ENCODE results near the gene HTR3A.
"Not testable (repeated sequence)": the region's sequence is repeated elsewhere in the genome, so short reads cannot be mapped to it uniquely, and the experiment has no call there.

Gene HTR3A

GRCh38 chr11:113937918-113938317, 37.0 kb upstream of the HTR3A start:
- Histone ChIP-seq H3K4me3 (ENCODE audit: low read depth, low read length, poor library complexity, severe bottlenecking) (no peak overlapping the region), H3K9me3 (ENCODE audit: low read length) (no peaks in the 10 kb centered on the region), H3K9me2 (ENCODE audit: low read depth, low read length) (no peaks in the 10 kb centered on the region), H3K27ac (ENCODE audit: low read depth, low read length, poor library complexity, severe bottlenecking) (no peak overlapping the region), H3K36me3 (ENCODE audit: insufficient read depth, low read length) (no peaks in the 10 kb centered on the region), H3F3A (ENCODE audit: insufficient read depth, low read length) (no peaks in the 10 kb centered on the region), H2AFZ (ENCODE audit: low read length) (no peak overlapping the region), H4K20me1 (ENCODE audit: insufficient read depth, low read length) (no peaks in the 10 kb centered on the region), H3K9ac (ENCODE audit: low read length) (no peak overlapping the region), H3K4me2 (ENCODE audit: low read length) (no peak overlapping the region), H3K27me3 (ENCODE audit: insufficient read depth, low read length) (no peaks in the 10 kb centered on the region), H3K4me1 (ENCODE audit: insufficient read depth, low read length, severe bottlenecking) (no peaks in the 10 kb centered on the region), H3K79me2 (ENCODE audit: insufficient read depth, low read length) (no peaks in the 10 kb centered on the region)
- TF ChIP-seq, protein P1, sequence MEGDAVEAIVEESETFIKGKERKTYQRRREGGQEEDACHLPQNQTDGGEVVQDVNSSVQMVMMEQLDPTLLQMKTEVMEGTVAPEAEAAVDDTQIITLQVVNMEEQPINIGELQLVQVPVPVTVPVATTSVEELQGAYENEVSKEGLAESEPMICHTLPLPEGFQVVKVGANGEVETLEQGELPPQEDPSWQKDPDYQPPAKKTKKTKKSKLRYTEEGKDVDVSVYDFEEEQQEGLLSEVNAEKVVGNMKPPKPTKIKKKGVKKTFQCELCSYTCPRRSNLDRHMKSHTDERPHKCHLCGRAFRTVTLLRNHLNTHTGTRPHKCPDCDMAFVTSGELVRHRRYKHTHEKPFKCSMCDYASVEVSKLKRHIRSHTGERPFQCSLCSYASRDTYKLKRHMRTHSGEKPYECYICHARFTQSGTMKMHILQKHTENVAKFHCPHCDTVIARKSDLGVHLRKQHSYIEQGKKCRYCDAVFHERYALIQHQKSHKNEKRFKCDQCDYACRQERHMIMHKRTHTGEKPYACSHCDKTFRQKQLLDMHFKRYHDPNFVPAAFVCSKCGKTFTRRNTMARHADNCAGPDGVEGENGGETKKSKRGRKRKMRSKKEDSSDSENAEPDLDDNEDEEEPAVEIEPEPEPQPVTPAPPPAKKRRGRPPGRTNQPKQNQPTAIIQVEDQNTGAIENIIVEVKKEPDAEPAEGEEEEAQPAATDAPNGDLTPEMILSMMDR (IDR thresholded peaks at IDR 0.05; ENCODE audit: low read length), result no peak
- no peak for TF ChIP-seq EZH2 (IDR thresholded peaks at IDR 0.05; ENCODE audit: borderline replicate concordance, low read length)

GRCh38 chr11:113942256-113942655, 32.7 kb upstream of the HTR3A start:
- Histone ChIP-seq H3K27ac (ENCODE audit: low read depth, low read length, poor library complexity, severe bottlenecking) (no peak overlapping the region), H3K9me3 (ENCODE audit: low read length) (no peaks in the 10 kb centered on the region), H2AFZ (ENCODE audit: low read length) (no peak overlapping the region), H3K79me2 (ENCODE audit: insufficient read depth, low read length) (no peaks in the 10 kb centered on the region), H3K4me1 (ENCODE audit: insufficient read depth, low read length, severe bottlenecking) (no peaks in the 10 kb centered on the region), H3K4me2 (ENCODE audit: low read length) (no peak overlapping the region), H3K27me3 (ENCODE audit: insufficient read depth, low read length) (no peaks in the 10 kb centered on the region), H3K9me2 (ENCODE audit: low read depth, low read length) (no peaks in the 10 kb centered on the region), H4K20me1 (ENCODE audit: insufficient read depth, low read length) (no peaks in the 10 kb centered on the region), H3K4me3 (ENCODE audit: low read depth, low read length, poor library complexity, severe bottlenecking) (no peak overlapping the region), H3K9ac (ENCODE audit: low read length) (no peak overlapping the region), H3K36me3 (ENCODE audit: insufficient read depth, low read length) (no peaks in the 10 kb centered on the region), H3F3A (ENCODE audit: insufficient read depth, low read length) (no peaks in the 10 kb centered on the region)
- TF ChIP-seq, protein P1 (IDR thresholded peaks at IDR 0.05; ENCODE audit: low read length), result no peak
- no peak for TF ChIP-seq EZH2 (IDR thresholded peaks at IDR 0.05; ENCODE audit: borderline replicate concordance, low read length)

DNA sequence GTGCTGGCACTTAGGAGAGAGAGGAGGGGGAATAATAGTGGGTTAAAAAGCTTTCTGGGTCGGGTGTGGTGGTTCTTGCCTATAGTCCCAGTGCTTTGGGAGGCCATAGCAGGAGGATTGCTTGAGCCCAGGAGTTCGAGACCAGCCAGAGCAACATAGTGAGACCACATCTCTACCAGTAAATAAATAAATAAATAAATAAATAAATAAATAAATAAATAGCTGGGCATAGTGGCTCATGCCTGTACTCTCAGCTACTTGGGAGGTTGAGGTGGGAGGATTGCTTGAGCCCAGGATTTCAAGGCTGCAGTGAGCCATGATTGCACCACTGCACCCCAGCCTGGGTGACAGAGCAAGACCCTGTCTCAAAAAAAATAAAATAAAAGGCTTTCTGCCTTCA, 28.7 kb upstream of the HTR3A start:
- not testable (repeated sequence) for H3K36me3 ChIP-seq (ENCODE audit: insufficient read depth, low read length); H2AFZ ChIP-seq (ENCODE audit: low read length); H3F3A ChIP-seq (ENCODE audit: insufficient read depth, low read length); H3K4me1 ChIP-seq (ENCODE audit: insufficient read depth, low read length, severe bottlenecking); H3K9me2 ChIP-seq (ENCODE audit: low read depth, low read length); H3K9ac ChIP-seq (ENCODE audit: low read length); H3K79me2 ChIP-seq (ENCODE audit: insufficient read depth, low read length); H3K9me3 ChIP-seq (ENCODE audit: low read length); H4K20me1 ChIP-seq (ENCODE audit: insufficient read depth, low read length); H3K4me2 ChIP-seq (ENCODE audit: low read length); H3K4me3 ChIP-seq (ENCODE audit: low read depth, low read length, poor library complexity, severe bottlenecking); H3K27ac ChIP-seq (ENCODE audit: low read depth, low read length, poor library complexity, severe bottlenecking); H3K27me3 ChIP-seq (ENCODE audit: insufficient read depth, low read length)

DNA sequence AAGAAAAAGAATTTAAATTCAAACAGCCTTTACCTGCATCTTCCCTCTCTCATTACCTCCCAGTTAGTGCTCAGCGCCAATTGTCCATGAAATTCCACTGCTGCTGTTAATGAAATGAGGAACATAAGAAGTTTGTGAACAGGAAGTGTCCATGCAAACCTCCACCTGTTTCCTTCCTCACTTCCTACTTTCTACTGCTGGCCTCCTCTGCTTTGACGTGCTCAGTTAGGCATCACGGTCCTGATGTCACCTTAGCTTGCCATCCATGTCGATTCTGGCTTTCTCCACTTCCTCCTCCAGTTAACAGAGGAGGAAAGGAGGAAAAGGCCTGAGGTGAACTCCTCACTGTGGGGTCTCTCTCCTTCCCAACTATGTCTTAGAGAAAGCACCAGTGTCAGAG, 26.9 kb upstream of the HTR3A start:
- no peaks in the 10 kb centered on the region for H3K27me3 ChIP-seq (ENCODE audit: insufficient read depth, low read length)
- H3K79me2 ChIP-seq (ENCODE audit: insufficient read depth, low read length), result no peaks in the 10 kb centered on the region
- H3K4me2 ChIP-seq (ENCODE audit: low read length), result no peak overlapping the region
- no peaks in the 10 kb centered on the region for H3K4me1 ChIP-seq (ENCODE audit: insufficient read depth, low read length, severe bottlenecking)
- H3K9me3 ChIP-seq (ENCODE audit: low read length), result no peaks in the 10 kb centered on the region
- H4K20me1 ChIP-seq (ENCODE audit: insufficient read depth, low read length), result no peaks in the 10 kb centered on the region
- no peak for TF ChIP-seq EZH2 (IDR thresholded peaks at IDR 0.05; ENCODE audit: borderline replicate concordance, low read length)
- TF ChIP-seq, protein P1 (IDR thresholded peaks at IDR 0.05; ENCODE audit: low read length), result no peak
- H3K36me3 ChIP-seq (ENCODE audit: insufficient read depth, low read length), result no peaks in the 10 kb centered on the region
- H3F3A ChIP-seq (ENCODE audit: insufficient read depth, low read length), result no peaks in the 10 kb centered on the region
- no peak overlapping the region for H3K27ac ChIP-seq (ENCODE audit: low read depth, low read length, poor library complexity, severe bottlenecking)
- no peak overlapping the region for H3K9ac ChIP-seq (ENCODE audit: low read length)
- no peak overlapping the region for H2AFZ ChIP-seq (ENCODE audit: low read length)
- no peak overlapping the region for H3K4me3 ChIP-seq (ENCODE audit: low read depth, low read length, poor library complexity, severe bottlenecking)
- H3K9me2 ChIP-seq (ENCODE audit: low read depth, low read length), result no peaks in the 10 kb centered on the region

All from OCI-LY1 (cell line).